ENCODE measurements around the gene RGS7.
"Not testable (repeated sequence)": the region's sequence is repeated elsewhere in the genome, so short reads cannot be mapped to it uniquely, and the experiment has no call there.

Gene RGS7

DNA sequence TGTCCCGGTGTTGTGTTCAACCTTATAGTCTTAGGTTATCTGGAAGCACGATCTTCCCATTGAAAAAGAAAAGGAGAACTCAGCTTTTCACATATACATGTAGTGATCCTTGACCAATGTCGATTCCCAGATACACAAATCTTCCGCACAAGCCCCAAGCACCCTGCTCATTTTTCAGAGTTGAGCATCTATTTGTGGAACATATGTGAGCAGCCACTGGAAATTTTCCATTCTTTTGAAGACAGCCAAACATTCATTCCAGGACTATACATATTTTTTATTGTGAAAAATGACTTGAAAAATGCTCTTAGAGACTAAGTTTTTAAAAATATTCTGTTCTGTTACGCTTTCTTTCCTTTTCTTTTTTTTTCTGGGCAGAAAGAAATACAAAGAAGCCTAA is 371.9 kb downstream of the RGS7 start:
- DNase-seq (ENCODE audit: low read depth in 2 of 2) = no peak

DNA sequence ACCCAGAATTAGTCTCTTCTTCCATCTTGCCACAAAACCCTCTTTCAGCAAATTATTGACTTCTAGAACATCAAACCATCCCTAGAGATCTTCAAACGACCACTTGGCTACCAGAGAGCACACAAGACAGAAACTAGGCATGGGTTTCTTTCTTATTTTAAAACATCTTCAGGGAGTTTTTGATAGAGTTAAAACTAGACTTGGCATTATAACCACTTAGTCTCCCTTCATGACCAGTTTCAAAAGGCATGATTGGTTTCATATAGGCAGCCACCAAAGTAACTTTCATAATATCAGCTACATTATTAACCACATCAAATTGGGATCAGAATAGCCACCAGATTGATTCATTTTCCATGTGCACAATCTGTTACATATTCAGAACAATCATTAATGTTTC is 376.7 kb downstream of the RGS7 start:
- no peak for DNase-seq (ENCODE audit: low read depth in 2 of 2)

DNA sequence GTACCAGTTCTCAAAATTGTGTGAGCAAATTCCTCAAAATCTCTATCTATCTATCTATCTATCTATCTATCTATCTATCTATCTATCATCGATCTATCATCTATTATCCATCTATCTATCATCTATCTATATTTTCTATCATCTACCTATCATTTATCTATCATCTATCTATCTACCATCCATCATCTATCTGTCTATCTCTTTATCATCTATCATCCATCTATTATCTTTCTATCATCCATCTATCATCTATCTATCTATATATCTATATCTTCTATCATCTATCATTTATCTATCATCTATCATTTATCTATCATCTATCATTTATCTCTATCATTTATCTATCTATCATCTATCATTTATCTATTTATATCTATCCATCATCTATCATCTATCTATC is 380.3 kb downstream of the RGS7 start:
- DNase-seq (ENCODE audit: low read depth in 2 of 2) = no peak

- DNase-seq (ENCODE audit: low read depth in 2 of 2) = no peak
Measured at GRCh38 chr1:240973875-240974274, 383.1 kb downstream of the RGS7 start.

DNA sequence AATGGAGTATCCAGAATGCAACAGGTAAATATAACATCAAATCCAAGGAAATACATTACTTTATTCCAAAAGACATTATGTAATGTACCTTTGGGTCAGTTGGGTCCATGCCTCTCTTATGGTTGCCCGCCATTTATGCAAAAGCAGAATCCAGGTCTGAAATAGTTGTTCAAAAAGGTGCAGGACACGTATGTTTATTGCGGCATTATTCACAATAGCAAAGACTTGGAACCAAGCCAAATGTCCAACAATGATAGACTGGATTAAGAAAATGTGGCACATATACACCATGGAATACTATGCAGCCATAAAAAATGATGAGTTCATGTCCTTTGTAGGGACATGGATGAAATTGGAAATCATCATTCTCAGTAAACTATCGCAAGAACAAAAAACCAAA is 384.9 kb downstream of the RGS7 start:
- DNase-seq (ENCODE audit: low read depth in 2 of 2) = not testable (repeated sequence)

DNA sequence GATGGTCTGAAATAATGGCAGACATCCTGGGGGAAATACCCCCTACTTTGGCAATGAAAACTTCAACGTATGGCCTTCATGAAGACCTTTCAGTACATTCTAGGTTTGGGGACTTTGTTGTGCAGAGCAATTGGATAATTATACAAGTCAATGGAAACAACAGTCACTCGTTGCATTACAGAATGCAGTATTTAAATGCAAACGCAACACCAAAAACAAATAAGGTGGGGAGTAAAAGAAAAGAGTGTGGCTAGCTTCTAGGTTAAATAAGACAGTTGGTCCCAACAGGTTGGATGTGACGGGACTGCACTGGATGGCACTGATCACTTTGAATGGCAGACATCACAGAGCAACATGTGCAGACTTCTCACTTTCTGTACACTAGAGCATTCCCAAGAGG is 386.8 kb downstream of the RGS7 start:
- DNase-seq (ENCODE audit: low read depth in 2 of 2) = no peak

- DNase-seq (ENCODE audit: low read depth in 2 of 2) = no peak
Measured at GRCh38 chr1:240968864-240969263, 388.1 kb downstream of the RGS7 start.

DNA sequence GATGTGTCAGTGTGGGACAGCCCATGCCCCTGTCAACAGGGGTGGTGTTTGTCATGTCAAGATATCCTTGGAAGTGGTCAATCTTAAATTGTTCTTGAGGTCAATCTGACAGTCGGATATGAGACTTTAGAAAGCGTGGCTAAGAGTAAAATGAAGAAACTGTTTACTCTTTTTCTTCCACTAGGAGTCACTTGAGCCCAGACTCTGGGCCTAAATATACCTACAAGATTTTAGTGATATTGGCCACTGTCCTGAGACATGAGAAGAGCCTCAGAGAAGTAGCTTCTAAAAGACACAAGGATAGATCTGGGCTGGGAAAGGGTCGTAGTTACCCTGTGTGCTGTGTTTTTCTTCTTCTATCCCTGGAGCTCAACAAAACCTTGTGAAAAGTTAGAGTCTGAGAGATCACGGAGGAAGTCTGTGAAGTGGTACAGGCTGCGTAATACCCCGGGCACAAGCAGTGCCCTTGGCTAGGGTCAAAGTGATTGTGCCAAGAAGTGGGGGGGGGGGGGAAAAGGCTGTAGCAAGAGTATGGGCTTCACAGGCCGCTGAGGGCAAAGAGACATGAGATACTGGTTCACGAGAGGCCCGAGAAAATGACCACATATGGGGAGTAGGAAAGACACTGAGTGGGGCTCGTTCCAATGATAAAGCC is 389.8 kb downstream of the RGS7 start:
- DNase-seq (ENCODE audit: low read depth in 2 of 2) = no peak

- DNase-seq (ENCODE audit: low read depth in 2 of 2) = no peak
Measured at GRCh38 chr1:240965581-240966091, 391.4 kb downstream of the RGS7 start.

- DNase-seq (ENCODE audit: low read depth in 2 of 2) = no peak
Measured at GRCh38 chr1:240962086-240962485, 394.9 kb downstream of the RGS7 start.

GRCh38 chr1:240956424-240956823 is 400.6 kb downstream of the RGS7 start:
- DNase-seq (ENCODE audit: low read depth in 2 of 2) = no peak

GRCh38 chr1:240956020-240956419 is 401.0 kb downstream of the RGS7 start:
- no peak for DNase-seq (ENCODE audit: low read depth in 2 of 2)

DNA sequence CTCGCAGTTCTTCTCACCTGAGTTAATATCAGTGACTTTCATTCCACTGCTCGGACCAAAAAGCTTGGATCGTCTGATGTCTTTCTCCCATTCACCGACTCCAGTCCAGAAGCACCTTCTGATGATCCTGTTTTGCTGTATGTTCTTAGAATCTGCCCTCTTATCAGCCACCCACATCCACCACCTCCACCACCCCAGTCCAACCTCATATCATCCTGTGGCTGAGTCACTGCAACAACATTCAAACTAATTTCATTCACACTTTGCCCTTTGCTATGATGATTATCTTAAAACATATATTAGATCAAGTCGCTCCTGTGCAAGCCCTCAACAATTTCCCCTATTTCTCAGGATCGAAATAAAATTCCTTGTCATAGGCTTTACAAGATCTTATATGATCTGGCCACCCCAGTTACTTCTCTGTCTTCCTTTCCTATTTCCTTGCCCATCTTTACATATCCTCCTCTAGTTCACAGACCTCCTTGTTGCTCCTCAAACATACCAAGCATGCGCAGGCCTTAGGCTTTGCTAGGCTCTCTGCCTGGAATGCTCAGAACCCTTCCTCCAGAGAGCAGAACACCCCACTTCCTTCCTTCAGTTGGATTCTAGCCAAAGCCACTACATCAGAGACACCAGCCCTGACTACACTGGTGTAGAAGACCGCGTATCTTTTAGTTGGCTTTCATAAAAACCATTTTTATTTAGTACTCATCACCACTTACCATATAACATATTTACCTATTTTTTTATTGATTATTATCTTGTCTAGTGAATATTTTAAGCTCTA is 409.4 kb downstream of the RGS7 start:
- DNase-seq (ENCODE audit: low read depth in 2 of 2) = no peak

DNA sequence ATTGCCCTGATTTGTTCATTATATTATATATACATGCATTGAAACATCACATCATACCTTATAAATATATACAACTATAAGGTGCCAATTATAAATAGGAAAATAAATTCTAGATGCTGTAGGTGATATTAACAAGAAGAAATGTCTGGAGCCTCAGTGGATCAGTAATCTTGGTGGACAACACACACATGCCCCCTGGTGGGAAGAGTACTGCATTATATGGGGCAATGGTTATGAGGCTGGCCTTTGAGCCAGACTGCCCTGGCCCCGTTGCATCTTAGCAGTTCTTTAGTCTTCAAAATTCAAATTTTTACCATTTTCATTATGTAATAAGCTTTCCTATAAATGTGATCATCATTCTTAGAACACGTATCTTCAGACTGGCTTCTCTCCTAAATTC is 410.1 kb downstream of the RGS7 start:
- no peak for DNase-seq (ENCODE audit: low read depth in 2 of 2)

DNA sequence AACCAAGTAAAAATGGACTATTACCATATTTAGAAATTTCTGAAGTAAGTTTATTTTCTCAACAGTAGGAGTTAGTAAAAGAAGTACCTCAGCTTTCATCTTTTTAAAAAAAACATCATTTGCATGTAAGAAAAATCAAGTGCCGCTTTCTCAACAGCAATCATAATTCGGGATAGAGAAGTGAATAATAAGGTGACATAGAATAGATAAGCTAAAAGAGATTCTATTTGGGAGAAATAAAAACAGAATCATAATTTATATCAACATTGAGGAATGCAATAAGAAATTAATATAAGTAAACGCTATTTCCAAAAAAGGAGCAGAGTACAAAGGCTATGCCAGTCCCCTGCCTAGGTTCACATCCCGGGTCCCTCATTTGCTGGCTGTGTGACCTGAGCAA is 414.1 kb downstream of the RGS7 start:
- no peak for DNase-seq (ENCODE audit: low read depth in 2 of 2)

GRCh38 chr1:240941701-240942370 is 415.2 kb downstream of the RGS7 start:
- no peak for DNase-seq (ENCODE audit: low read depth in 2 of 2)

GRCh38 chr1:240936911-240937668 is 419.9 kb downstream of the RGS7 start:
- no peak for DNase-seq (ENCODE audit: low read depth in 2 of 2)

GRCh38 chr1:240935920-240936319 is 421.1 kb downstream of the RGS7 start:
- no peak for DNase-seq (ENCODE audit: low read depth in 2 of 2)

DNA sequence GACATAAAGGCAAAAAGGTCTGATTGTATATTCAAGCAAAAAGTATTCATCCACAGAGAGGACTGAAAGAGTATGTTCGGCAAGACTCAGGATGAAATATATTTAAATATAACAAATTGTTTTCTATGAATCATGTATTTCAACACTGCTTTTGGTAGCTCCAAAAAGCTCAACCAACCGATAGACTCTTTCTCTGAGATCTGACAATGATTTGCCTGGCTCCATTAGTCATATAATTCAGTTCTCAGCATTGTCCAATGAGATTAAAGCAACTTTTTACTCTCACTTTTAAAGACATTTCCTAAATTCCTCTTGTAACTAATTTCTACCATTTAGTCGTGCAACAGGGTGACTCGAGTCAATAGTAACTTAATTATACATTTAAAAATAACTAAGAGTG is 426.0 kb downstream of the RGS7 start:
- DNase-seq (ENCODE audit: low read depth in 2 of 2) = no peak

DNA sequence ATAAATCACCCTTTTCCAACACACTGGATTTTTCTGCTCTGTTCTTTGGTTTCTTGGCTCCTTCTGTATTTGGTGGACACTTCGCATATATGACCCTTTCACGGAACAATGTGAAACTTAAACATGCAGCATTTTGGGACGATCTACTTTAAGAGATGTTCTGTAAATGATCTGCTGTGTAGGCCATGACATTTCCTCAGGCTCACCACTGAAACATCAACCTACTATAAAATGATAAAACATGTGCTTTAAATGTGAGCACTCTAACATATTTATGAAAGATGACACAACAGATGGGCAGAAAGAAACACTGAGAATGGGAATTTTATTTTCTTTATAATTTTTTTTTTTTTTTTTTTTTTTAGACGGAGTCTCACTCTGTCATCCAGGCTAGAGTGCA is 428.7 kb downstream of the RGS7 start:
- DNase-seq (ENCODE audit: low read depth in 2 of 2) = no peak

- no peak for DNase-seq (ENCODE audit: low read depth in 2 of 2)
Measured at GRCh38 chr1:240927821-240928220, 429.2 kb downstream of the RGS7 start.

DNA sequence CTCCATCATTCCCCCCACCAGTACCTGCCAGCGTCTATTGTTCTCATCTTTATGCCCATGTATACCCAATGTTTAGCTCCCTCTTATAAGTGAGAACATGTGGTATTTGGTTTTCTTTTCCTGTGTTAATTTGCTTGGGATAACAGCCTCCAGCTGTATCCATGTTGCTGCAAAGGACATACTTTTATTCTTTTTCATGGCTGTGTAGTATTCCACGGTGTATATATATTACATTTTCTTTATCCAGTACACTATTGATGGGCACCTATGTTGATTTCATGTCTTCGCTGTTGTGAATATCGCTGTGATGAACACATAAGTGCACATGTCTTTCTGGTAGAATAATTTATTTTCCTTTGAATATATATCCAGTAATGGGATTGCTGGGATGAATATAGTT is 431.7 kb downstream of the RGS7 start:
- DNase-seq (ENCODE audit: low read depth in 2 of 2) = no peak
